HG02623 (cell line): ENCODE results near the gene LTBP2.

Experiments used
- ATAC-seq: cut with Tn5 transposase; IDR thresholded peaks from one replicate; pipeline ENCODE4 v1.9.1; 2021; ENCODE audit warnings: moderate library complexity; ENCODE audit not compliant: unreplicated experiment

The LTBP2 gene

DNA sequence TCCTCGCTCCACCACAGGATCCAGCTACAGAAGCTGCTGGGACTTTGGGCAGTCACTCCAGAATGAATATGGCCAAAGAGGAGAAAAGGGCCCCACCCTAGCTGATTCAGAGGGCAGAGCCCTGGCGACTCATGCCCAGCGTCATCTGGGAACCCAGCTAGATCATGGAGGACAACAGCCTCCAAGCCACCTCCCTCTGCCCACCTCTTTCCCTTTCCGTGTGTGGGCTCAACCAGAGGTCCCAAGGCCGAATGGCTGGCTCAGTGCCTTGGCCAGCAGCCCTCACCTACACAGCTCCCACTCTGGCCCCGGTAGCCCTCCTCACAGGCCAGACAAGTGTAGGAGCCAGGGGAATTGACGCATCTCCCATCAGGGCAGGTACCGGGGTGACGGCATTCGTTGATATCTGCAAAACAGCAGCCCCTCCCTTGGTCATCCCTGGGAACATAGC is 101.1 kb downstream of the LTBP2 start:
- ATAC-seq, result no peak

DNA sequence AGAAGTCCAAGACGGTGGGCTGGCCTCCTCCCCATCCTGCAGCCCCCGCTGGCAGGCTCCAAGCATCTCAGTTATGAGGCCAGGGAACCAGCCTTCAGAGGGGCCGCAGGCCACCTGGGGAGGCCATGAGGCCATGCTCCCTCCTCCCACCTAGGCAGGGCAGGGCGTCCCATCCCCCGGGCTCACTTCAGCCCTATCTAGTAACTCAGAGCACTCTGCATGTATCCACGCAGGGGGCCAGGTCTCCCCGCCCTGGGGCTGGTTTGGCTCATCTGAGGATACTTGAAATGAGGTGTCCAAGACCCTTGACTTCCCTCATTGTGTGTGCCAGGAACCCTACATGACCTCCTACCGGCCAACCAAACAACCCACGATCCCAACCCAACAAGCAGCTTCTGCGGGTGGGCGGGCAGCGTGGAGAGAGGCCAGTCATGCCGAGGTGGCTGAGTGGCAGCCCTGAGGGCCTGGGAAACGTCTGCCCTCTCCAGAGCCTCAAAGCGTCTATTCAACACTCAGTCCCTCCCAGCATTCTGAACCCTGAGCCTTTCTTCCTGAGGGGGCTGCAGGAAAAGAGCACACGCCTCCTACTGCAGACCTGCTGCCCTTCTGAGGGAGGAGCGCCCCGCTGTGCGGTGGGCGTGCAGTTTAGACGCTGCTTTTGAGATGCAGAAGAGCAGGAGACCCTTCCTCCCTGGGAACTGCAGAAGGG is 101.7 kb downstream of the LTBP2 start:
- no peak for ATAC-seq

DNA sequence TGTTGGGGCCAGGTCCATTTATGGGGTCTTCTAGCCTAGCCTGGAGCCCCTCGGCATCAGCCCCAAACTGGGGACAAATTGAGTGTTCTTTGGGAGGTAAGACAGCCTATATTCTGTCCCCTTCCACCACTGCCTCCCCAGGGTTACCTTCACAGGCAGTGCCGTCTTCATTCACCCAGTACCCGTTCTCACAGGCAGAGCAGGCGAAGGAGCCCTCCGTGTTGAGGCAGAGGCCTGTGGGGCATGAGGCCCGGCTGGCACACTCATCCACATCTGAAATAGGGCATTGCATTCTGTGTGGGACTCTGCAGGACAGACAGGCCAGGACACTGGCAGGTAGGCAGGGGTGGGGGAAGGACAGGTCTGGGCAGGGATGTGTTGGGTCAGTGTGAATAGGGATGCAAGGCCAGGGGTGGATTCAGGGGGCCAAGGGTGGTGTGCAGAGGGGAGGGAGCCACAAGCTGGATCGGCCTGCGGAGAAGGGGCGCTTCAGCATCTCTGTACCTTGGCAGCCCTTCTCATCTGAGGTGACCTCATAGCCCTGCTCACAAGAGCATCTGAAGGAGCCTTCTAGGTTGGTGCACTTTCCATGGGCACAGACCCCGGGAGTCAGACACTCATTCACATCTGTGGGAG is 102.3 kb downstream of the LTBP2 start:
- no peak for ATAC-seq

DNA sequence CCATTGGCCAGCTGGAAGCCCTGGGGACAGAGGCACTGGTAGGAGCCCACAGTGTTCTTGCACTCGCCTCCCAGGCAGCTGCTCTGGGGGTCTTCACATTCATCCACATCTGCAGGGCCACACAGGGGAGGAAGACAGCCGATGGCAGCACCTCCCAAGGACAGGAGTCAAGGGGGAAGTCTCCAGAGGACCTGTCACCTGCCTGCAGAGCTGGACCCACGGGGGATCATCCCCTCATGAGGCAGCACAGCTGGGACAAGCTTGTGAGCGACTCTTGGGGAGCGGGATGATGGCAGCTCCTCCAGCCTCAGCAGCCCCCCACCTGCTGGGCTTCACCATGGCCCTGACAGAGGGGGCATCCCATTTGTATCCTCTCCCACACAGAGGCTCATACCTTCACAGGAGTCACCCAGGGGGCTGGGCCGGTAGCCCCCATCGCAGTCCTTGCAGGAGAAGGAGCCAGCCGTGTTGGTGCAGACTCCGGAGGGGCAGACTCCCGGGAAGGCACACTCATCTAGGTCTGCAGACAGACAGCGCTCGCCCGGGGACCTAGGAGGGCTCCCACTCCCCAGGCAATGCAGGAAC is 103.1 kb downstream of the LTBP2 start:
- ATAC-seq, result no peak

DNA sequence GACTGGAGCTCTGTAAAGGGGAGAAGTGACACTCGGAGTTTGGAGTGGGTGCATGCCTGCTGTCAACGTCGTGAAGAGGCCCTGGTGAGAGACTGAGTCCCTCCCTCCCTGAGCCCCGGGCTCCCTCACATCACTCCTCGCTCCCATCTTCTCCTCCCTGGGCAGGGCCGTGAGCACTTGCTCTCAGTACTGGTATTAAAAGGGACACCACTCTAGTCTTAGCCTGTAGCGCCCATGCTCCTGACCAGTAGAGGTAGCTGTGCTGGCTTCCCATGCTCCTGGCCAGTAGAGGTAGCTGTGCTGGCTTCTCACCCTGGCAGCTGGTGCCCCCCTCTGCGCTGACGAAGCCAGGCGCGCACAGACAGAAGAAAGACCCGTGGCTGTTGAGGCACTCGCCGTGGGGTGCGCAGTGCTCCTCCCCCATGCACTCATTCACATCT is 103.7 kb downstream of the LTBP2 start:
- no peak for ATAC-seq

DNA sequence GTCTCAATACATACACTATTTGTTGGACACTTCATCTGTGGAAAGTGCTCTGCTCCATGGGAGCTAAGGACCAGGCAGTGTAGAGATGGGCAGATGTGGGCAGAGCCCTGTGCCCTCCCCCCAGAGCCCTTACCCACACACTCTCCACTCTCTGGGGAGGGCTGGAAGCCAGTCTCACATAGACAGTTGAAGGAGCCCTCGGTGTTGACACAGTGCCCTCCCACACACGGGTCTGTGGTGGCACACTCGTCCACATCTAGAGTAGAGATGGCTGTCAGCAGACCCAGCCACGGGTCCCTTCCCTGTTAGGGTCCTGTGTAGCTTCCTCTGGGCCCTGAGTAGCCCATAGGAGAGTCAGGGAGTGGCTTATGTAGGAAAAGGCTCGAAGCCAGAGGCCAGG is 104.2 kb downstream of the LTBP2 start:
- no peak for ATAC-seq

DNA sequence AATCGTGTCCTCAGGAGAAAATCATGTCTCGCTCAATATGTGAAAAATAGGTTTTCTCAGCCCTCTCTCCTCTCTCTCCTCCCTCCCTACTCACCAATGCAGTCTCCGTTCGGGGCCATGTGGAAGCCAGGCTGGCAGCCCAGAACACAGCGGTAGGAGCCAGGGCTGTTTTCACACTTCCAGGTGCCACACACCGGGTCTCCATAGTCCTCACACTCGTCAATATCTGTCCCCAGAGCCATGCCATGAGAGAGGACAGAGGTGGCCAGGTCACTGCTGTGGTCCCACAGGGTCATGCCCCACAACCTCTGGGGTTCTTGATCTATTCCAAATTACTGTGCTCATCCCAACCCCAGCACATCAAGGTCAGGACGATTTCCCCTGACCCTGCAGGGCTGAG is 105.0 kb downstream of the LTBP2 start:
- ATAC-seq, result no peak

DNA sequence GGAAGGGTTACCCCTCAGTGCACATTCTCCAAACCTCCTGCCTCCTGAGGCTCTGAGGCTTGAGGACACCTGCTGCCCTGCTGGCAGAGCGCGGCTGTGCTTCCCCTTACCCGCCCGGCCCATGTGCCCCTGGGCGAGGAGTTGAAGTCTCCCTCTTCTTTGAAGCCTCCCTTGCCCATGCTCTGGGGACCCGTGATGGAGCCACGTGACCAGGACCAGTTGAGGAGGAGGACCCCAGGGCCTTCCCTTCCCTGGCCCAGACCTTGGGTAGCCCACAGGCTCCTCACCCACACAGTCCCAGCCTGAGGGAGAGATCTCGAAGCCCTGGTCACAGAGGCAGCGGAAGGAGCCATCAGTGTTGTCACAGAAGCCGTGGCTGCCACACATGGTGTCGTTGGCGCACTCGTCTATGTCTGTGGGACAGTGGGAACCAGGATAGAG is 105.6 kb downstream of the LTBP2 start:
- no peak for ATAC-seq

DNA sequence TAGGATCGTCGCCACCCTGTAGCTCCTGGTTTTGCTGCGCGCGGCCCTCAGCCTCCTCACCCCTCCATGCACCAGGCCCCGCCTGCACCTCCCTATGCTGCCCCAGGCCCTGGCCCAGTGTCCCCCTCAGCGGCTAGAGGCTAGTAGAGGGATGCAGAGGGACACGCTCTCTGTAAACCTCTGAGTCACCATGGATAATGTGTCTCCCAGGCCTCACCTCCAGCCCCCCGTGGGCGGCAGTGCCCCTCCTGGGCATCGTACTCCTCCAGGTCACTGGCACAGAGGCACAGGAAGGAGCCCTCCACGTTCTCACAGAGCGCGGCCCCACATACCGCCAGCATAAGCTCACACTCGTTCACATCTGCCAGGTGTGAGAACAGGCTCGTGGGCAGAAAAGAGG is 106.2 kb downstream of the LTBP2 start:
- ATAC-seq, result no peak

DNA sequence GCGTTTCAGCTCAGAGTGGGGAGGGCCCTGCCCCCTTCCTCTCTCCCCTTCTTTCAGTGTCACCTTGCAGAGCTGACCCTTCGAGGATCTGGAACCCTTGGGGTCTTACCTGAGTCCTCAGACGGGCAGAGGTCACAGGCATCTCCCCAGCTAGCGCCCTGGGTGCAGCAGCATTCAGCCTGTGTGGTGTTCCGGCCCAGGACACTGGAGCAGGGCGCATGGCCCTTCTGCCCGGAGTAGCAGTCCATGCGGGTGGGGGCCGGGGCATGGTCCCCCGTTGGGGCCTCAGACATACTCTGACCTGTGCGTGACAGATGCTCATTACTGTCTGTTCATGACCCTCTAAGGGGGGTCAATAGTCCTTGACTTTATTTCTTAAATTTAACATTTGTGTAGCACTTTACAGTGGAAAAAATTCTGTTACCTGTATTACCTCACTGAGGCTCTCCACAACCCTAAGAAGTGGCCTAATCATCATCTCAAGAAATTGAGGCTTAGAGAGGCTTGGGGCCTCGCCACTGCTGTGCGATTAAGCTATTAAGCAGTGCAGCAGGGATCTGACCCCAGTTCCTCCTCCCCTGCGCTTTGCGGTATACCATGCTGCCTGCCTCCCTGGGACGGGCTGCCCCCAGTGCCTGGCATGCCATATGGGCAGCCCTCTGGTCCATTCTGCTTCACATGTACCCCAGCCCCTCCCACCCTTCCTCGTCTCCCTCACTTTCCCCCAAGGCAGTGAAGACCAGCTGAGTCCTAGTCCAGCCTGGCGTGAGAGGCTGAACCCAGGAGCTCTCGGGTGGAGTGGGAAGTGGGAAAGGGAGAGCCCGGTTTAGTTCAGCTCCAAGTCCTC is 106.9 kb downstream of the LTBP2 start:
- no peak for ATAC-seq

DNA sequence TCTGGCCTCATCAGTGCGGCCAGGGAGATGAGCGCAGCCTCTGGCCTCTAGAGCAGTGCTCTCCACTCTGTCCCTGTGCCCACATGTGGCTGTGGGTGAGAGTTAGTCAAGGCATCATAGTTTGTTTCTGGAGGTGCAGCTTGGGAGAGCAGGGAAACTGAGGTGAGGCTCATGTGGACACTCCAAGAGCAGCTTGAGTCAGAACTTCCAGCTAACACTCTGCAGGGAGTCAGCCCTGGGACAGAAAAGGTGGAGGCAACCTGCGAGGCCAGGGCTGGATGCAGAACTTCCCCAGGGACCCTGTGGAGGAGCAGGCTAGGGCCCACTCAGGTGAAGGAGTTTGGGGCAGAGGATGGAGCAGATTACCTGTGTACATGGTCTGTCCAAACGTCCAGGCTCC is 107.6 kb downstream of the LTBP2 start:
- ATAC-seq, result no peak

DNA sequence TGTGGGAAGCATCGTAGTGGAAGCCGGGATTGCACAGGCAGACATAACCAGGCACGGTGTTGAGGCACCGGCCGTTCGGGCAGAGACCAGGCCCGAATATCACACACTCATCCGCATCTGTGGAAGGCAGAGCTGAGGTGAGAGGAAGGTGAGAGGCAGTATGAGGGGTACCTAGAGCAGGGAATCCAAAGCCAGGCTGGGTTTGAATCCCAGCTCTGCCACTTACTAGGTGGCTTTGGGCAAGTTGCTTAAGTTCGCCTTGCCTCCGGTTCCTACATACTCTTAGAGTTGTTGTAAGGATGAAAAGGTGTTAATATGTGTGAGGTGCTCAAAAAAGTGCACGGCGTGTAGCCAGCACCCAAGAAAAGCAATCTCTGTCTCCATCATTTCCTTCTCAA is 108.1 kb downstream of the LTBP2 start:
- no peak for ATAC-seq

DNA sequence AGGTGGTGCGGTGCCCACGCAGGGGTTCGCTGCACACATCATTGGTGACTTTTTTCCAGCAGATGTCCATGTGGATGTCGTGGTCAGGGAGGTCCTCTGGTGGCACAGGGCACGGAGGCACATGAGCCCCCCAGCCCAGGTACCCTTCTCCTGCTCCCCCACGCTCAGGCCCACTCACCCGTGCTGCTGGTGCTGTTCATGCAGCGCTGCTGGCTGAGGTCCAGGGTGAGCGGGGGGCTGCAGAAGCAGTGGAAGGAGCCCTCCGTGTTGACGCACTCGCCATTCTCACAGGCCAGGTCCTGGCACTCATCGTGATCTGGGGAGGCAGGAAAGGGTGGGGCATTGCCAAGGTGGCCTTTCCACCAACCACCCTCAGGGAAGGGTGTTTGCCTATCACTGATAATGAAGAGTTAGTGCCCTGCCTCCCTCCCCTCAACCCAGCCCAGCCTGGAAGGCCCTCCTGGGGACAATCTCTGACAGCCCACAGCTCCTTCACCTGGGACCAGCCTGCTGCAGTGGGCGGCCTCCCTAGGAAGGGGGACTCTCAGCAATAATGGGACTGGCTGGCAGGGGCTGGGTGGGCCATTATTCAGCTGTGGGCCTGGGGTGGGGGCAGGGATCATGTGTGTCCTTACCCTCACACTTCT is 108.6 kb downstream of the LTBP2 start:
- ATAC-seq, result no peak

DNA sequence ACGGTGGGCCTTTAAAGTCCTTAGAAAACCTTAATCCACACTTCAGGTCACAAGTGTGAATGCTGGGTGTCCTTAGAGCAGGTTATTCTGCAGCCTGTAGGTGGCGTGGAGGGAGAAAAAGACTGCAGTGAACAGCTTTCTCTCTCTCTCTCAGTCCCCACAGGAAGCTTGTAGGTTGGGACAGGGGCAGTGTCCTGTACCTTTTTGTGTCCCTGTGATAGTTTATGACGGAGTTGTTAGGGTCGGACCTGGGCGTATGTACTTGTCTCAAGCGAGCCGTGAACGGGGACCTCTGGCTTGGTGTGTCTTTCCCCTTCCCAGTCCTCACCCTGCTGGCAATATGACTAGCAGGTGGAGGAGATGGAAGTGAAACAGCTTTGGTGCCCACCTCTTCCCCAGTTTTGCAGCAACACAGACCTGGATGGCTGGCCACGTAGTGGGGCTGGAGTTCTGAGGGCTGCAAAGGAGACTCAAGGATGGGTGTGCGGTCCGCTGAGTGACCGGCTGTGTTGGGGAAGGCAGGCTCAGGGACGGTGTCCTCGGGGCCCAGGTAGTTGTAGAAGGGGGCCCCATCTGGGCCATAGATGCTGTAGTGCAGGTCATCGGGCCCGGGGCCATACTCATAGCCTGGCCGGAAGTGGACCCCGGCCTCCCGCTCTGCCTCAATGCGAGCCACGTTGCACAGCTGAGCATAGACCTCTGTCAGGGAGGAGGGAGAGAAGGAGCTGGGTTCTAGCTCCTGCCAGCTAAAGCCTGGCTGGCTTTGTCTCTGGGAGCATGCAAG is 109.6 kb downstream of the LTBP2 start:
- no peak for ATAC-seq

DNA sequence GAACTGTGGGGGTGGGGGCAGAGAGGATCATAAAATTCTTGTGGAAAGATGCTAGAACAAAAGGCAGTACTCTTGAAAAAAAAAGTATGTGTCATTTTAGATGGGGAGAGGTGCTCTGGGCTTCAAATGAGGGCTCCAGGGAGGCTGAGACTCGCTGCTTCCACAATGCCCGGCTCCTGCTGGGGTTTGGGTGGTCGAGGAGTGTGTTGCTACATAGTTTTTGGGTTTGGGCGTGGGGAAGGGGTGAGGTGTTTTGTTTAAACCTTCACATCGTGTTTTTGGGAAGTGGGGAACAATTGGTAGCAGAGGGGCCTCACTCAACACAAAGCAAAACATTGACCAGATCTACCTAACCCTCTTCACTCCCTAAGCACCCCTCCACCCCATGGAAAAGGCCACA is 110.3 kb downstream of the LTBP2 start:
- no peak for ATAC-seq

DNA sequence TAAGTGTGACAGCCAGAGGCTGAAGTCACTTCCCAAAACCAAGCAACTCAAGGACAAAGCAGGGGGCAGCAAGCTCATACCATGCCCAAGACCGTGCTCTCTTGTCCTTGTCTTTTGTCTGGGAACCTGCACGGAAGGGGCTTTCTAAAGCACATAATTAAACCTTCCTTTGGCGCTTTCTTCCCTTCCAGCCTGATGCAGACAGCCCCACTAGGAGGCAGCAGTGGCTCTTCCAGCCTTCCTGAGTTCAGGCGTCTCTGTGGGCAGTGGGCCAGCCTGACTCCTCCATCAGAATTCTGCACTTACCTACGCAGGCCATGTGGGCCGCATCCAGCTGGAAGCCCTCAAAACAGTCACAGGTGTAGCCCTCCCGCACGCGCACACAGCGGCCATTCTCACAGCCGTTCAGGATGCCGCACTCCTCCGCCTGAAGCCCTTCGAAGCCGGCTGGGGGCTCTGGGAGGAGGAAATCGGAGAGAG is 110.9 kb downstream of the LTBP2 start:
- no peak for ATAC-seq

DNA sequence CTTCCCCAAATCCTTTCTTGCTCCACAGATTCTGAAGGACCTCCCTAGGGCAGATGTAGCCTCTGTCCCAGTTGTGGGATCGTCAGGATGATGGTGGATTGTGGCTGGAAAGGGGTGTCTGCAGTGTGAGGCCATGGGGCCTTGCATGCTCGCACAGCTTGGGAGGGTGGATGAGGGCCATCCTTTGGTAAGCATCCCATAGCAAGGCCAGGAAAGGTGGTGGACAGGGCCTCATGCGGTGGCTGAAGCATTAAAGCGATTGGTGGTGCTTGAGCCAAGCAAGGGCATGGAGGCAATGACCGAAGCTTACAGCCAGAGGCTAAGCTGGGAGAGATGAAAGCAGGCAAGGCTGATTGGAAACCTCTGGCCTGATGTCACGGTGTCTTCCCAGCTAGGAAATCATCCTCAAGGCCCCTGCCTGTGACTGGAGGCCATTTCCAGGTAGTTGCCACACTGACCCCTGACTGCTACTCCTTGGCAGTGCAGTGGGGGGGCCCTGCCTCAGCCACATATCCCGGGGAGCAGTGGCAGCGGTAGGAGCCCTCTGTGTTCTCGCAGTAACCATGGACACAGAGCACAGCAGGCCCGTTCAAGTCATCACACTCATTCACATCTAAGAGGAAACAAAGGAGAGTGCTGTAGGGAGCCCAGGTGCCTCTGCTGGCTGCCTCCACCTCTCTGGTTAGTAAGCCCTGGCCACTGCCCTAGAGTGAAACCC is 111.5 kb downstream of the LTBP2 start:
- ATAC-seq, result no peak

DNA sequence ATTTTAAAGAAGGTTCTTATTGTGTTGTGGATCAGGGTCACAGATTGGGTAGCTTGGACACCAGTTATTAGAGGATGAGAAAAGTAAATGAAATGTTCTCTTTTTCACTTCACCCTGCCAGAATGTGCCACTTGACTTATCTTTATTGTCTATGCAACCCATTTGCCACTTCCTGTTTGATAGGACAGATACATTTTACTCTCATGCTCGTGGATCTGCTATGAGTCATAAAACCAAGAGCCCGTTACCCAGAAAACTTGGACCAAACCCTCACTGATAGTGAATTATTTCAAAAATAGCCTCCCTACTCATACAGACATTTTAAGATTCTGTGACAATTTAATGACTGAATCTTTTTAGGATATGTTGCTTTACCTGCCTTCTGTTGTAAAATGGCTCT is 116.7 kb downstream of the LTBP2 start:
- ATAC-seq, result no peak
